C4-2B (cell line): ENCODE measurements around the gene MIA2.

Experiments
- ZFX ChIP-seq: fragments of 450-650 bp; IDR thresholded peaks from 2 replicates; pipeline ENCODE4 v1.6.1; 2017
- TF ChIP-seq, protein P1 (sequence below): fragments of 450-650 bp; conservative IDR thresholded peaks from 2 replicates; pipeline ENCODE4 v1.5.1; 2017; ENCODE audit warnings: mild to moderate bottlenecking

DNA sequence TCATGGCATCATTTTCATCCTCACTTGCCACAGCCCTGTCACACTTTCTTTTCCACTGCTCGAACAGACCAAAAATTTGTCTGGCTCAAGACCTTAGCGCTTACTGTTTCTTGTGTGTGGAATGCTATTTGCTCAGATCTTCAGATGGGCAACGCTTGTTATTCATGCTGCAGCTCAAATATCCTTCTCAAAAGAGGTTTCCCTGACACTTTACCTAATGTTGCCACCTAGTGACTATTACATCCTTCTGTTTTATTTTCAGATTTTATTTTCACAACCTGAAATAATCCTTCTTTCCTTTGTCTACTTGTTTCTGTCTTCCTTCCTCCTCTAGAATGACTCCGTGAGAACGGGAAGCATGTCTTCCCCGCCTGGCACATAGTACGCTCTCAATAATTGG lies 192.9 kb downstream of the MIA2 start:
- TF ChIP-seq, protein P1, sequence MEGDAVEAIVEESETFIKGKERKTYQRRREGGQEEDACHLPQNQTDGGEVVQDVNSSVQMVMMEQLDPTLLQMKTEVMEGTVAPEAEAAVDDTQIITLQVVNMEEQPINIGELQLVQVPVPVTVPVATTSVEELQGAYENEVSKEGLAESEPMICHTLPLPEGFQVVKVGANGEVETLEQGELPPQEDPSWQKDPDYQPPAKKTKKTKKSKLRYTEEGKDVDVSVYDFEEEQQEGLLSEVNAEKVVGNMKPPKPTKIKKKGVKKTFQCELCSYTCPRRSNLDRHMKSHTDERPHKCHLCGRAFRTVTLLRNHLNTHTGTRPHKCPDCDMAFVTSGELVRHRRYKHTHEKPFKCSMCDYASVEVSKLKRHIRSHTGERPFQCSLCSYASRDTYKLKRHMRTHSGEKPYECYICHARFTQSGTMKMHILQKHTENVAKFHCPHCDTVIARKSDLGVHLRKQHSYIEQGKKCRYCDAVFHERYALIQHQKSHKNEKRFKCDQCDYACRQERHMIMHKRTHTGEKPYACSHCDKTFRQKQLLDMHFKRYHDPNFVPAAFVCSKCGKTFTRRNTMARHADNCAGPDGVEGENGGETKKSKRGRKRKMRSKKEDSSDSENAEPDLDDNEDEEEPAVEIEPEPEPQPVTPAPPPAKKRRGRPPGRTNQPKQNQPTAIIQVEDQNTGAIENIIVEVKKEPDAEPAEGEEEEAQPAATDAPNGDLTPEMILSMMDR: peak; percentile 54
- TF ChIP-seq ZFX: no peak
